GM12878 (cell line): Measurements from ENCODE around the gene DTX4. TPM values are rescaled to one million over a fixed set of nuclear protein-coding genes. Genes with fewer than 3 reads are reported as not detected.

Experiments
- ASH2L ChIP-seq: fragments of 300-600, 200-600 bp; sonication (generic); IDR thresholded peaks from 2 replicates; pipeline ENCODE4 v1.6.1; 2017; ENCODE audit warnings: low read depth, mild to moderate bottlenecking, borderline replicate concordance
- BMI1 ChIP-seq: fragments of 450-650 bp; IDR thresholded peaks from 2 replicates; pipeline ENCODE4 v1.6.1; 2016; ENCODE audit warnings: mild to moderate bottlenecking, moderate library complexity, borderline replicate concordance
- CEBPZ ChIP-seq: fragments of 150-350 bp; IDR thresholded peaks from 2 replicates; pipeline ENCODE4 v1.6.1; 2016; ENCODE audit warnings: low read depth, low read length
- E4F1 ChIP-seq: fragments of 450-650 bp; IDR thresholded peaks from 2 replicates; pipeline ENCODE4 v1.6.1; 2018; ENCODE audit warnings: borderline replicate concordance, mild to moderate bottlenecking; ENCODE audit not compliant: partially characterized antibody
- ESRRA ChIP-seq: IDR thresholded peaks from 2 replicates; pipeline ENCODE4 v1.6.1; 2012; ENCODE audit warnings: mild to moderate bottlenecking, low read length, improper control_type of control experiment
- GABPA ChIP-seq: IDR thresholded peaks from 2 replicates; pipeline ENCODE4 v1.6.1; 2014; ENCODE audit warnings: antibody characterized with exemption, low read depth, mild to moderate bottlenecking, inconsistent platforms
- HDAC2 ChIP-seq: fragments of 200-600 bp; sonication (generic); IDR thresholded peaks from 2 replicates; pipeline ENCODE4 v1.6.1; 2017
- MLLT1 ChIP-seq: fragments of 450-650 bp; IDR thresholded peaks from 2 replicates; pipeline ENCODE4 v1.6.1; 2016; ENCODE audit warnings: mild to moderate bottlenecking
- SMAD1 ChIP-seq: fragments of 450-650 bp; IDR thresholded peaks from 2 replicates; pipeline ENCODE4 v1.6.1; 2018; ENCODE audit warnings: mild to moderate bottlenecking, low read depth; ENCODE audit not compliant: partially characterized antibody
- TCF7 ChIP-seq: IDR thresholded peaks from 2 replicates; pipeline ENCODE4 v1.6.1; 2014; ENCODE audit warnings: antibody characterized with exemption, borderline replicate concordance
- polyA plus RNA-seq, 11 experiments: library from polyadenylated mRNA; depleted of rRNA in 4 of 11; unstranded in 6 of 11; stranded (reverse) in 5 of 11; fragments of >200 nt; fragmentation: Nextera tagmentation in 4 of 11; fragmentation: Illumina TruSeq in 1 of 11; extraction: Ambion mirVana in 4 of 11; extraction: Trizol in 1 of 11; gene quantifications; 1 replicate in 1 of 11; 2 replicates in 10 of 11; pipeline versions ENCODE4 v1.2.1 to v1.2.3, GENCODE V29; 2011 to 2016; ENCODE audit warnings: inconsistent platforms in 2 of 11, missing spikeins in 2 of 11, low read depth in 1 of 11
- total RNA-seq, 4 experiments: library from RNA; depleted of rRNA in 3 of 4; stranded (reverse); fragments of >200 nt in 3 of 4; fragmentation: Illumina TruSeq in 1 of 4; extraction: Trizol in 1 of 4; gene quantifications; 2 replicates each; pipeline versions ENCODE4 v1.2.1 to v1.2.3, GENCODE V29; 2013 to 2021

The DTX4 gene
- total and polyA plus RNA-seq, 10 of the 15 experiments (the other 5 are each of a cell fraction or from before 2014, with no cell fraction given), result 3.8 to 25.8 (median 10.5) TPM

GRCh38 chr11:59184691-59185339 lies 12.9 kb downstream of the DTX4 start (continued):
- no peak for TF ChIP-seq SMAD1
- TF ChIP-seq ASH2L, result no peak
- no peak for TF ChIP-seq TCF7
- TF ChIP-seq BMI1, result no peak
- TF ChIP-seq GABPA, result no peak
- no peak for TF ChIP-seq CEBPZ
- no peak for TF ChIP-seq HDAC2
- no peak for TF ChIP-seq ESRRA
- no peak for TF ChIP-seq MLLT1
- TF ChIP-seq E4F1, result no peak
